ENCODE data around the gene SPATA20.

Gene SPATA20

DNA sequence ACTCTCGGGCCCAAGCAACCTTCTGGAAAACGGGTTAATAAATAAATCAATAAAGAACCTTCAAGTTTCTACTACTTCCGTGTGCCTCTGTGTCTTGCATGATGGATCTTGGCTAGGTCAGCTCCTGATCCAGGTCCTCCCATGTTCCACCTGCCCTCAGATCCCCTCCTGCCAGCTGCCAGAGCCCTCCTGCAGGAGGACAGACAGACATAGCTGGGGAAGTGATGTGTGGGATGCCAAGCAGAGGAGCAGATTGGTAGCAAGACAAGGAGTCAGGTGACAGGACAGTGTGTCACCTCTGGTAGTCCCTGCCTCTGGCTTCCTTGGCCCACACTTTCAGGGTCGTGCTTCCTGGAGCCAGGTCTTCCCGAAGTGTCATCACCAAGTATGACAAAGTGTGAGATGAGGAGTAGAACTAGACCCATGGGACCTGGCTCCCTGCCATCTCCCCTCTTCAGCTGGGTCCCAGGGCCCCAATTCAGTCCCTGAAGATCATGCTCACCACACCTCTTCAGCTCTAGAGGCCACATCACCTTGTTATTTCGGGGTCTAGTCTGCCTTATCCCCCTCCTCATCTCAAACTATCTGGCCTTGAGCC lies 15.4 kb upstream of the SPATA20 start:
- Mint-ChIP-seq H3K36me3 (ENCODE audit: low read depth) (no peaks in the 10 kb centered on the region), H3K27me3 (peaks cover 53% of the 10 kb centered on the region), H3K4me3 (no peak overlapping the region), H3K9me3 (no peaks in the 10 kb centered on the region), H3K27ac (no peak overlapping the region), H3K4me1 (peaks cover 12% of the 10 kb centered on the region)
- DNase-seq (no peak), ATAC-seq (no peak)

- Mint-ChIP-seq H3K36me3 (ENCODE audit: low read depth) (no peaks in the 10 kb centered on the region), H3K4me1 (peaks cover 12% of the 10 kb centered on the region), H3K4me3 (no peak within 1 kb of the TSS), H3K27ac (no peak within 1 kb of the TSS), H3K27me3 (peaks cover 53% of the 10 kb centered on the region), H3K9me3 (no peaks in the 10 kb centered on the region)
- ATAC-seq (no peak), DNase-seq (no peak)
These were observed 14.4 kb upstream of the SPATA20 start, which contains the start of gene EPN3 for GRCh38 chr17:50532452-50533024. Gene EPN3 (plus strand): TSS chr17:50532735. CDS start chr17:50536557, 3,822 bp downstream.

- Mint-ChIP-seq H3K36me3 (ENCODE audit: low read depth) (no peaks in the 10 kb centered on the region), H3K9me3 (no peaks in the 10 kb centered on the region), H3K4me1 (peaks cover 12% of the 10 kb centered on the region), H3K27ac (no peak overlapping the region), H3K27me3 (peaks cover 53% of the 10 kb centered on the region), H3K4me3 (no peak overlapping the region)
- DNase-seq (no peak), ATAC-seq (no peak)
These were observed 13.8 kb upstream of the SPATA20 start for GRCh38 chr17:50533185-50533584.

- peaks cover 13% of the 10 kb centered on the region for H3K4me1 Mint-ChIP-seq
- H3K27me3 Mint-ChIP-seq = peaks cover 53% of the 10 kb centered on the region
- ATAC-seq = no peak
- H3K27ac Mint-ChIP-seq = no peak overlapping the region
- no peaks in the 10 kb centered on the region for H3K36me3 Mint-ChIP-seq (ENCODE audit: low read depth)
- no peak overlapping the region for H3K4me3 Mint-ChIP-seq
- no peaks in the 10 kb centered on the region for H3K9me3 Mint-ChIP-seq
- no peak for DNase-seq
These were observed 13.2 kb upstream of the SPATA20 start for GRCh38 chr17:50533720-50534148.

DNA sequence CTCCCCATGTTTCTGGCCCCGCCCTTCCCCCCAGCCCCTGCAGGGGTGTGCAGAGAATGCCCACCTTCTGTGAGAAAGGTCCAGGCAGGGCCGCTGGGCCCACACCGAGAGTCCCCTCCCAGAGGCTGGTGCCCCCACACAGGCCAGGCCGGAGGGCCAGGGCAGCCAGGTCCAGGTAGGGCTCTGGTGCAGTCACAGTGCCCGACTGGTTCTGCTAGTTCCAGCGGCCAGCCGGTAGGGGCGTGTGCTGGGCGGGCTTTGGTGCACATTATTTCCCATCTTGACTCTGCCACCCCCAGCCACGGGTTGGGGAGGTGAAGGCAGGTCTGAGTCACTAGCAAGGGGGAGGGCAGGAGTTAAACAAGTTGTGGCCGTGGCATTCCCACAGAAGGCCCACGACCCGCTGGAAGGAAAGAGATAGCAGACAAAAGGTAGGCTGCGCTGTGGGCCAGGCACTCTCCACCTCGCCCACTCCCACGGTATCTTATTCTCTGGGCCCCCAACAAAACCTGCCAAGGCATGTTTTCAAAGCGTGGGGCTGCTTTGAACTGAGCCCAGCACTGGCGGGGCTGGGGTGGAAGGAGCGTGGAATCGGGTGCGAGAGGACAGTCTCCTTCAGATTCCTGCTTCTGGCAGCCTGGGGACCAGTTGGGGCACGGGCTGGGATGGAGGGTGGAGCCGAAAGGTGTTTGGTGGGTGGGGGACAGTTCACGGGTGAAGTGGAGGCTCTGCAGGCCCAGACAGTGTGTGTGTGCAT lies 12.6 kb upstream of the SPATA20 start:
- Mint-ChIP-seq H3K9me3 (no peaks in the 10 kb centered on the region), H3K27me3 (peaks cover 48% of the 10 kb centered on the region), H3K4me3 (no peak overlapping the region), H3K36me3 (ENCODE audit: low read depth) (no peaks in the 10 kb centered on the region), H3K27ac (no peak overlapping the region), H3K4me1 (peaks cover 13% of the 10 kb centered on the region)
- ATAC-seq = peak; percentile 74
- DNase-seq = peak; percentile 44

DNA sequence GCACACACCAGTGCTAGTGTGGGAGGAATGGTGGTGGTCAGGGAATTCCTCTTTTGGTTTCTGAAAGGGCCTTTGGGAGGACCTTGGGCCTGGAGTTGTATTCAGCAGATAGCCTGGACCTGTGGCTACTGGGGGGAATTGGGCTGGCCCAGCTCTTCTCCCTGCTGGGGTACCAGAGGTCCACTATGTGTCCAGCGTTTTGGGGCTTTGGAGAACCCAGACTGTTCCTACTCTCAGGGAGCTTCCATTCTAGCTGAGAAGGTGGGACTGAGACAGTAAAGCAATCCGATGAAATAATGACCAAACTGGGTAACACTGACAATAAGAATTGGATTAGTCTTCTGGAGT lies 12.0 kb upstream of the SPATA20 start:
- Mint-ChIP-seq H3K27me3 (peaks cover 43% of the 10 kb centered on the region), H3K4me1 (peaks cover 13% of the 10 kb centered on the region), H3K9me3 (no peaks in the 10 kb centered on the region), H3K27ac (no peak overlapping the region), H3K36me3 (ENCODE audit: low read depth) (no peaks in the 10 kb centered on the region), H3K4me3 (no peak overlapping the region)
- ATAC-seq = no peak
- no peak for DNase-seq

DNA sequence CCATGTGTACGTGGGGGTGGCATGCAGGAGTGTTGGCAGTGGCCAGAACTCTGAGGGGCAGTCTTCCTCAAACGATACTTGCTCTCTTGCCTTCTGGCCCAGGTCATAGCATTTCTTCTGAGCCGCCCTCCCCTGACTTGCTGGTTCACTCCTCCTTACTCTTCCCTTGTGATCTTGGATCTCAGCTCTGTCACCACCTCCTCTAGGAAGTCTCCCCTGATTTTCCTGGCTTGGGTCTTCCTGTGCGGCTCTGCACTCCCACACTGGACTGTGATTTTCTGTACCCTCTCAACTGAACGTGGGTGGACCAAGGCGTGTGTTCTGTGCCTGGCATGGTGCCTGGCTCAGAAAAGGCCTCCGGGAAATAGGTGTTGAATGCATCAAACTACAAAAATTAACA lies 11.6 kb upstream of the SPATA20 start:
- H3K4me1 Mint-ChIP-seq = peaks cover 13% of the 10 kb centered on the region
- DNase-seq = no peak
- no peaks in the 10 kb centered on the region for H3K36me3 Mint-ChIP-seq (ENCODE audit: low read depth)
- H3K27me3 Mint-ChIP-seq = peaks cover 42% of the 10 kb centered on the region
- no peaks in the 10 kb centered on the region for H3K9me3 Mint-ChIP-seq
- H3K4me3 Mint-ChIP-seq = no peak overlapping the region
- no peak overlapping the region for H3K27ac Mint-ChIP-seq
- no peak for ATAC-seq

GRCh38 chr17:50536683-50537646 lies 10.0 kb upstream of the SPATA20 start:
- peaks cover 17% of the 10 kb centered on the region for H3K4me1 Mint-ChIP-seq
- ATAC-seq = no peak
- H3K27me3 Mint-ChIP-seq = peaks cover 30% of the 10 kb centered on the region
- H3K9me3 Mint-ChIP-seq = no peaks in the 10 kb centered on the region
- DNase-seq = no peak
- H3K36me3 Mint-ChIP-seq (ENCODE audit: low read depth) = no peaks in the 10 kb centered on the region
- no peak overlapping the region for H3K4me3 Mint-ChIP-seq
- H3K27ac Mint-ChIP-seq = no peak overlapping the region

GRCh38 chr17:50537721-50538548 lies 9.0 kb upstream of the SPATA20 start:
- Mint-ChIP-seq H3K27ac (no peak overlapping the region), H3K27me3 (peaks cover 22% of the 10 kb centered on the region), H3K9me3 (no peaks in the 10 kb centered on the region), H3K4me3 (no peak overlapping the region), H3K36me3 (ENCODE audit: low read depth) (no peaks in the 10 kb centered on the region), H3K4me1 (peaks cover 23% of the 10 kb centered on the region)
- no peak for DNase-seq
- ATAC-seq = no peak

DNA sequence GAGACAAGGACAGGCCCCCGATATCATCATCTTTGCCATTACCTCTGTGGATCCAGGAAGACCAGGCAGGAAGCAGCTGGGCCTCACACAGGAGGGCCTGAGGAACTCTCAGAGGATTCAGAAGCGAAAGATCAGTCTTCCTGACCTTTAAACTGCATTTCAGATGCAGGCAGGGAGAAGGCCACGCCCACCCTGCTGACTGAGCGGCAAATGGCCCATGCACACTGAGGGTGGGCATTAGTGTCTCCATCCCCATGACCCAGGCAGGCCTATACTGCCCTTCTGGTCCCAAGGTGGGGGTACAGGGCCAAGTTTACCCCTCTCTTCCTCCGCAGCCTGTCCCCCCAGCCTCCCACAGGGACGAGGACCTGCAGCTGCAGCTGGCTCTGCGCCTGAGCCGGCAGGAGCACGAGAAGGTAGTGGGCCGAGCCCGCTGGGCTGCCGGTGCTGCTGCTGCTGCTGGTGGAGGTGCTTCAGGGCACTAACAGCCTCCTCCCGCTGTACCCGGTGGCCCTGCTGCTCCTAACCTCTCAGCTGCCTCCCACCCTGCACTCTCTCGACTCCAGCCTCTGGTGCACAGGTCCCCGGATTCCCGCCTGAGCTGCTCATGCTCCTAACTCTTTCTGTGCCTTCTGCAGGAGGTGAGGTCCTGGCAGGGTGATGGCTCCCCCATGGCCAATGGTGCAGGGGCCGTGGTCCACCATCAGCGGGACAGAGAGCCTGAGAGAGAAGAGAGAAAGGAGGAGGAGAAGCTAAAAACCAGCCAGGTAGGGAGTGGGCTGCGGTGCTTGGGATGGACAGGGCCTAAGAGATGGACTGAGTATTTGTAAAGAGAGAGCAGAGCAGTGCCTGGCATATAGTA lies 8.2 kb upstream of the SPATA20 start:
- no peaks in the 10 kb centered on the region for H3K36me3 Mint-ChIP-seq (ENCODE audit: low read depth)
- H3K27me3 Mint-ChIP-seq = peaks cover 14% of the 10 kb centered on the region
- no peak overlapping the region for H3K27ac Mint-ChIP-seq
- H3K9me3 Mint-ChIP-seq = no peaks in the 10 kb centered on the region
- DNase-seq = no peak
- peaks cover 15% of the 10 kb centered on the region for H3K4me1 Mint-ChIP-seq
- H3K4me3 Mint-ChIP-seq = no peak overlapping the region
- no peak for ATAC-seq

DNA sequence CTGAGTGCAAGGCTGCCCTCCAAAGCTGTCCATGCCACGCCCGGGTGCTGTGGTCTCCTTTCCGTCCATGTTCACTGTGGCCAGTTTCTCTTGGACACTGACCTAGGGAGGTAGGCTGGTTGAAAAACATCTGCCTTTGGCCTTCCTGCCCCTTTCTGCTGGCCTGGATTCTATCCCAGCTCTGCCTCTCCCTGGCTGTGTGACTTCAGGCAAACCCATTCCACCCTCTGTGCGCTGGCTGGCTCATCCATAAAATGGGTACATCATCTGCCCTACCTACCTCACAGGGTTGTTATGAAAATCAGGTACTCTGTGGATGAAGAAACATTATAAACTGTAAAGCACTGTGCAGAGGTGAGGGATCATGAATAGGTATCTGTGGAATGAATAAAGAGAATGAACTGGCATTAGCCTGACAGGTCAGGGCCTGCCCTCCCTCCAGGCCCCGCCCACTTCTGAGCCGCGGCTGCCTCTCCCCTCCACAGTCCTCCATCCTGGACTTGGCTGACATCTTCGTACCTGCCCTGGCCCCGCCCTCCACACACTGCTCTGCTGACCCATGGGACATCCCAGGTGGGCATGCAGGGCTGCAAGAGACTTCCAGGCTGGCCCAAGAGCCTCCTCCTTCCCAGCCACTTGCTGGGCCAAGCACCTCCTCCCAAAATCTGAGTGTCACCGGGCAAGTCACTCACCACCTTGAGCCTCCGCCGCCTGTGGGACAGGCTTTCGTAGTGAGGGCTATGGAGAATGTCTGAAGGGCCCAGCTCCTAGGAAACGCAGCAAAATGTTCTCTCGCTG lies 7.0 kb upstream of the SPATA20 start:
- no peak overlapping the region for H3K27ac Mint-ChIP-seq
- no peaks in the 10 kb centered on the region for H3K36me3 Mint-ChIP-seq (ENCODE audit: low read depth)
- peaks cover 12% of the 10 kb centered on the region for H3K27me3 Mint-ChIP-seq
- ATAC-seq = no peak
- peaks cover 11% of the 10 kb centered on the region for H3K4me1 Mint-ChIP-seq
- DNase-seq = no peak
- no peaks in the 10 kb centered on the region for H3K9me3 Mint-ChIP-seq
- H3K4me3 Mint-ChIP-seq = no peak overlapping the region

DNA sequence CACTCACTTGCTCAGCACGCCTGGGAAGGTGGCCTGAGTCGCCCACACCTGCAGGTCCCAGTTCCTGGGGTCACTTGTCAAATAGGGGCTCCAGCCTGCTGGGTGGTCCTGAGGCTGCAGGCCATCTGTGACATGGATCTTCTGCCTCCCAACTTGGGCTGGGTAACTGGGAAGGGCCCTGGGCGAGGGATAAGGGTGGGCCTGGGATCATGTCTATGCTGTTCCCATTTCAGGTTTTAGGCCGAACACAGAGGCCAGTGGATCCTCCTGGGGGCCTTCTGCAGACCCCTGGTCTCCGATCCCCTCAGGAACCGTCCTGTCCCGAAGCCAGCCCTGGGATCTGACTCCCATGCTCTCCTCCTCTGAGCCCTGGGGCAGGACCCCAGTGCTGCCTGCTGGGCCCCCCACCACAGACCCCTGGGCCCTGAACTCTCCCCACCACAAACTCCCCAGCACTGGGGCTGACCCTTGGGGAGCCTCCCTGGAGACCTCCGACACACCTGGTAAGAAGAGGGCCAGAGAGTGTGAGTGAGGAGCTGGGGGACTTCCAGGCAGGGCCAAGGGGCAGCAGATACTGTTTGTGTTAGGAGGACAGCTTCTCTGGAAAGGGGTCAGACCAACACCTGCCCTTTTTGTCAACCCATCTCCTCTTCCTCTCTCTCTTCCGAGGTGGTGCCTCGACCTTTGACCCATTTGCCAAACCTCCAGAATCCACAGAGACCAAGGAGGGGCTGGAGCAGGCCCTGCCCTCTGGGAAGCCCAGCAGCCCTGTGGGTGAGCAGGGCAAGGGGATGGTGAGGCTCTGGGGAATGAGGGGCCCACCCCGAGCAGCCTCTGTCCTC lies 6.2 kb upstream of the SPATA20 start:
- Mint-ChIP-seq H3K4me3 (peak overlapping the region; percentile 74), H3K27me3 (peaks cover 10% of the 10 kb centered on the region)
- ATAC-seq = no peak

More for the DNA sequence above, 6.2 kb upstream of the SPATA20 start:
- no peak overlapping the region for H3K27ac Mint-ChIP-seq
- no peak for DNase-seq
- peaks cover 11% of the 10 kb centered on the region for H3K4me1 Mint-ChIP-seq
- H3K9me3 Mint-ChIP-seq = no peaks in the 10 kb centered on the region
- H3K36me3 Mint-ChIP-seq (ENCODE audit: low read depth) = no peaks in the 10 kb centered on the region

Data from activated naive CD8-positive, alpha-beta T cell treated with anti-CD3 and anti-CD28 coated beads, Interleukin-2, amount 50 U/mL, for 24 hours (primary cell).